Globus pallidus (tissue), 1 donor: Measurements from ENCODE around the gene LPCAT2.

Experiments used
- DNase-seq: peaks from one replicate; pipeline ENCODE4 v3.0.0-alpha.2; 2015; ENCODE audit warnings: low spot score

Gene LPCAT2

DNA sequence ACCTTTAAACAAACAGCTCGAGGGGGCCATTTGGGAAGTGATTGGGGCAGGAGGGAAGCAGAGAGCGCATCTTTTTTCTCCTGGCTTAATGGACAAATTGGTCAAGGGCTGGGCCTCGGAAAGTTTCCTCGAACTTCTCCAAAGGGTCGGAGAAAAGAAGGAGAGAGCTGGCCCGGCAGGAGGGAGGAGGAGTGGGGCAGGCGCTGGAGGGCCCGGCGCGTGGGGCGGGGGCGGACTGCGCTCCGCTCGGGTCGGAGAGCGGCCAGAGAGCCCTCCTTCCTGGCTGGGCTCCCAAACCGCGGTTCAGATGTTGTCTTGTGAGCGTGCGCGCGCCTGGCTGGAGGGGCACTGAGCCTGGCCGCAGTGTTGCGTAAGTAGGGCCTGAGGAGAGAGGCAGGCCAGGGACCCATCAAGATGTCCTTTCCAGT, 28.6 kb upstream of the LPCAT2 start:
- peak; percentile 47 for DNase-seq

DNA sequence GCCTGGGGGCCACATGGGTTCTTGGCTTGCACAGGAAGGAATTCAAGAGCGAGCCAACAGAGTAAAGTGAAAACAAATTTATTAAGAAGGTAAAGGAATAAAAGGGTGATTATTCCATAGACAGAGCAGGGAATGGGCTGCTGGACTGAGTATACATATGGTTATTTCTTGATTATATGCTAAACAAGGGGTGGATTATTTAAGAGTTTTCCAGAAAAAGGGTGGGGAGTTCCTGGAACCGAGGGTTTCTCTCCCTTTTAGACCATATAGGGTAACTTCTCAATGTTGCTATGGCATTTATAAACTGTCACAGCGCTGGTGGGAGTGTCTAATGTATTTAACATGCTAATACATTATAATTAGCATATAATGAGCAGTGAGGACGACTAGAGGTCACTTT, 27.8 kb upstream of the LPCAT2 start:
- DNase-seq: no peak

DNA sequence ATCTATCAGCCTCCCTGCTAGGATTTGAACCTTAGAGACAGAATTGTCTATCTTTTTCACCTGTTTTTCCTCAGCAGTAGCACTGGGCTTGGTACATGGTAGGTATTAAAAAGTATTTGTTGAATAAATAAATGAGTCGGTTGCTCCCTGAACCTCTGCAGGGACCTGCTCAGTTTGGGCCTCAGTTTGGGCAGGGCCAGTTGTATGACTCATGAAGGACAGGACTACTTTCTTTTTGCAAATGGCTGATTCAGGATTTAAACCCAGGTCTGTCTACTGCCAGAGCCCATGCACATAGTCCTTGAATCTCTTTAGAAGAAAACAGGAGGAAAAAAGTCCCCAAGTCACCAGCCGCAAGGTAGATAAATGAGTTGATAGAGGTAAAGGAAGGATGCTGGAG, 26.8 kb upstream of the LPCAT2 start:
- DNase-seq: no peak

DNA sequence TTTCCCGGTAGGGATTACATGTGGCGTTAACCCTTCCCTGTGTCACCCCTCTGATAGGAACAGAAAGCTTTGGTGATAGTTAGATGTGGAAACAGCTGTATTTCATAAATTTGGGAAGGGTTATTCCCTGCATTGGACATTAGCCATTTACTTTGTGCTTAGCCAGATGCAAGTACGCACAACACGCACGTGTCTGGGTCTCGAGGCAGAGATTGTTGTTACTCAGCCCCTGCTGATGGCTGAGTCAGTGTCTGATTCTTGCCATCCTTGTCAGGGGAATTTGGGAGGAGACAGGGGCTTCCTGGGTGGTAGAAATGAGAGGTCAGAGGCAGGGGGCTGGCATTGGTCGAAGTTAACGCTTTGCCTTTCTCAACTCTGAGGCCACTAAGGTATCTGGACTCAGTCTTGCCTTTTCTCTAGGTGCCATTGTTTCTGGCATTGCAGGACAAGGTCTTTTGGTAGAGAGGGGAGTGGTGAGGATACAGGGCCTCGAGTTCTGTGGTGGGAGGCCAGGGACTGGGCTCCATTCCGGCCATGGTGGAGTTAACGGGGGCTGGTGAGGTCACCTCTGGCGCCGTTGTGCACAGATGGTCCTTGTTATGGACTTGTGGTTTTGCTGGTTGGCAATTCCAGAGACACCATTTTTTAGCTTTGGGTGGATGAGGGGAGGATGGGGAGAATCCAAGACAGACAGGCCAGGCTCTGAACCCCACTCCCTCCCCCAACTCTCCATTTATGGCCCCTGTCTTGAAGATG, 21.6 kb upstream of the LPCAT2 start:
- DNase-seq: no peak

DNA sequence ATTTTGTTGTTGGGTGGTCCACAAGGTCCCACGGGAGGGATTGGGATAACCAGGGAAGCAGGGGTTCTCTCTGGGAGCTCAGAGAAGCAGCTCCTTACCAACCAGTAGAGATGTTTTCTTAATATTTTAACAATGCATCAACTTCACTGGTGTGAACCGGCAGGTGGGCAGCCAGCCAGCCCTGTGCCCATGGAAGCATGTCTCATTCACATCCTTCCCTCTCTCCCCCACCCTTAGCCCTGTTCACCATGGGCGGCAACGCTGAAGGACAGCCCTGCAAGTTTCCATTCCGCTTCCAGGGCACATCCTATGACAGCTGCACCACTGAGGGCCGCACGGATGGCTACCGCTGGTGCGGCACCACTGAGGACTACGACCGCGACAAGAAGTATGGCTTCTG, 20.6 kb upstream of the LPCAT2 start:
- no peak for DNase-seq

DNA sequence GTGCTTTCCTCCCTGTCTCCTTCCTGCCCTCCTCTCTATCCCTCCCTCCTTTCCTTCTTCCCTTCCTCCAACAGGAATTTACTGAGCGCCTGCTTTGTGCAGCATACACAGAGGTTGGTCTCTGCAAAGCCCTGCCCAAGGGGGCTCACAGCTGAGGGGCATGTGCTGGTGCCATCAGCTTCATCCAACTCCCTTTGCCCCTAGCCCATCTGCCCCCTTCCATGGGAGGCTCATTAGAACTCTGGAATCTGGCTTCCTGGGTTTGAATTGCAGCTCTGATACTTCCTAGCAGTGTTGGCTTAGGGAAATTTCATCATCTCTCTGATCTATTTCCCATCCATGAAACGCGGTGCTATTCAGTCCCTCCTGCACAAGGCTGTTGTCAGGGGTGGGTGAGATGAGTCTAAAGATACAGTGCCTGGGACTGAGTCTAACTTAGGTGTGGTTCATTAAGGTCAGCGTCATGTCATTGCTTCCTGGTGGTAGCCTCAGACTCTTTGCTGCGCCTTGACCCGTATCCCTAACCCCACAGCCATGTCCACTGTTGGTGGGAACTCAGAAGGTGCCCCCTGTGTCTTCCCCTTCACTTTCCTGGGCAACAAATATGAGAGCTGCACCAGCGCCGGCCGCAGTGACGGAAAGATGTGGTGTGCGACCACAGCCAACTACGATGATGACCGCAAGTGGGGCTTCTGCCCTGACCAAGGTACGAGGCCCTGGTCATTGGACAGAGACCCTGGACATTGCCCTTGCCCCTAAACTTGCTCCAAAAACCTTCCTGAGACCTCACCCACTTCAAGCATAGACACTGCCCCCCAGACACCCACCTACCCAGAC, 19.5 kb upstream of the LPCAT2 start:
- DNase-seq: no peak

DNA sequence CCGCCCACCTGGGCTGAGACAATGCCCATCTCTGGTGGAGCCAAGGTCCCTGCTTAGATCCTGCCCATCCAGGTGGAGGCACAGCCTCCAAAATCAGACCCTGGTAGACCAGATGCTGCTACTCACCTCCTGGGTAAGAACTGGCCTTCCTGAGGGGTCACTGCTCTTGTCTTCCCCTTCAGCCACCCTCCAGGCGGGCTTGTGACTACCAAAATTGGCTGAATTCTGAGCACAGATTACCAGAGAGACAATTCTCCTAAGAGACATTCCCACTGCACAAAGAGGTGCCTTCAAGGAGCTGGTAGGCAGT, 19.0 kb upstream of the LPCAT2 start:
- no peak for DNase-seq

DNA sequence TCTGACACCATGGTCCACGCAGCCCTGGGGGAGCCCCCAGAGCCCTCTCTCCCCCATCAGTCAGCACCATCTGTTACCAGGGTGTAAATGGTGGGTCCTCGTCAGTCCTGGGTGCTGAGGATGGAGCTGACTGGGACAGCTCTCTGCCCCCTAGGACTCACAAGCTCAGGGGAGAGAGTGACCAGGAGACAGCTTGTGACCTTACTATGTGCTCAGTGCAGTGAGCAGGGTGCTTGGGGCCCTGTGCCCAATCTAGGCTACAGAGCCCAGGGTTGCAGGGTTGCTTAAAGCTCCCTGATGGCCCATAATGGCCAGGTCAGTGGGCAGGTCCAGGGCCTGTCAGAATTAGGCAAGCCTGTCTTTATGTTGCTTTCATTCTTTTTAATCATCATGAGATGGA, 18.6 kb upstream of the LPCAT2 start:
- DNase-seq: no peak

DNA sequence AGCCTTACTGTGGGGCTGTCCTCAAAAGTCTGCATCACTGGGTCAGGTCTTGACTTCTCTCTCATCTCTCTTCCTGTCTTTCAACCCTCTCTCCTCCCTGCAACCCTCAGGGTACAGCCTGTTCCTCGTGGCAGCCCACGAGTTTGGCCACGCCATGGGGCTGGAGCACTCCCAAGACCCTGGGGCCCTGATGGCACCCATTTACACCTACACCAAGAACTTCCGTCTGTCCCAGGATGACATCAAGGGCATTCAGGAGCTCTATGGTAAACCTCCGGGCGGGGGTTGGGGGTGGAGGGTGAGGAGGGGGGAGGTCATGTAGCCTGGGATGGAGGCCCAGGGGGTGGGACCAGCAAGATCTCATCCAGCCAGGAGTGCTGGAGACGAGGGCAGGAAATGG, 17.2 kb upstream of the LPCAT2 start:
- DNase-seq: no peak

DNA sequence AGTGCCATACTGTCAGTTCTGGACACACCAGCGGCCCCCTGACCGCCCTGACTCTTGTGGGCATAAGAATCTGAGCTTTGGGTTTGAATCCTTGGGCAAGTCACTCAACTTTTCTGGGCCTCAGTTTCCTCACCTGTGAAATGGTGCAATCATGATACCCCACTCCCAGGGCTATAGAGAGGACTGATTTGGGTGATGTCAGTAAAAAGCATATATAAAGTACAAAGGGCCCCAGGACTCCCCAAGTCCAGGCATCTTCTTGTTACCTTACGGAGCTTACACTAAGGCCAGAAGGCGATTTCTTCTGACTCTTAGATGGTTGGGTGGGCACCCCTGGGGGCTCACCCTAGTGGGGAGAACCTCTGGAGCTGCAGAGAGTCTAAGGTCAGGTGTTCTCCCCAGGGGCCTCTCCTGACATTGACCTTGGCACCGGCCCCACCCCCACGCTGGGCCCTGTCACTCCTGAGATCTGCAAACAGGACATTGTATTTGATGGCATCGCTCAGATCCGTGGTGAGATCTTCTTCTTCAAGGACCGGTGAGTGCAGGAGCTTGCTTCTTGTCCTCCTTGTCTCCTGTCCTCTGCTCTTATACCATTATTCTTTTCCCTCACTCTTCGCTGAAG, 16.0 kb upstream of the LPCAT2 start:
- no peak for DNase-seq

DNA sequence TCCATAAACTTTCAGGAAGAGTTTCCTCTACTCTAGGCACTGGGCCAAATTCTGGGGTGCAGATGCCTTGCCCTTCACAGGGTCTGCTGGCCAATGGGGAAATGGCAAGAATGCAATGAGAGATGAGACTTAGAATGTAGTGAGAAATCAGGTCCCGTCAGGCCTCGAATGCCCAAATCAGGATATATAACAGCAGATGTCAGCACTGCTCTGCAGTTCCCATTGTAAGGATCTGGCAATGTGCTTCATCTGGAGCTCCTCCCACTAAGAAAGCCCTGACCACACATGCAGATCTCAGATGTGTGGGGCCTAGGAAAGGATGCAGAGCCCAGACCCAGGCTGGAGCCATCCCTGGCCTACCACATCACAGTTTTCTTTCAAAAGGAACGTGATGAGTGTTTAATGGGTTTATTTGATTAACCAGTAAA, 13.9 kb upstream of the LPCAT2 start:
- peak; percentile 88 for DNase-seq

DNA sequence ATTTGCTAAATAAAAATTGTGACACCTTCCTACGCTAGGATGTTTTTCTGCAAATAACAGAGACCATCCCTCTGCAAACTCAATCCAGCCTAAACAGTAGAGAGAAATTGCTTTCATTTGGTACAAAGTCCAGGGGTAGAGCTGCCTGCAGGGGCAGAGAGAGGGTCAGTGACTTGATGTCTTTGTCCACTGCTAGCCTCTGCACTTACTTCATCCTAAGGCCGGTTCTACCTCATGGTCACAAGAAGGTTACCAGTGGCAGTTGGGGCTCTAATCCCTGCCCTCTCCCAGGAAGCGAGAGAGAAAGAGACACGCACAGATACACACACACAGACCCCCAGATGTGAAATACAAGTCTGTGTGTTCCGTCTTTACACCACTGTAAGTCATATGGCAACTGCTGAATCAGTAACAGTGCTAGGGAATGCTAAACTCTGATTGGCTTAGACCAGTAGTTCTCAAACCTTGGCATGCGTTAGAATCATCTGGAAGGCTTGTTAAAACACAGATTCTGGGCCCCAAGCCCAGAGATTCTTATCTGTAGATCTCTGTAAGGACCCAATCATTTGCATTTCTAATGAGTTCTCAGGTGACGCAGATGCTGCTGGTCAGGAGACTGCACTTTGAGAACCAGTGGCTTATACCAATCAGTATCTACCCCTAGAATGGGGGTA, 13.1 kb upstream of the LPCAT2 start:
- DNase-seq: no peak

DNA sequence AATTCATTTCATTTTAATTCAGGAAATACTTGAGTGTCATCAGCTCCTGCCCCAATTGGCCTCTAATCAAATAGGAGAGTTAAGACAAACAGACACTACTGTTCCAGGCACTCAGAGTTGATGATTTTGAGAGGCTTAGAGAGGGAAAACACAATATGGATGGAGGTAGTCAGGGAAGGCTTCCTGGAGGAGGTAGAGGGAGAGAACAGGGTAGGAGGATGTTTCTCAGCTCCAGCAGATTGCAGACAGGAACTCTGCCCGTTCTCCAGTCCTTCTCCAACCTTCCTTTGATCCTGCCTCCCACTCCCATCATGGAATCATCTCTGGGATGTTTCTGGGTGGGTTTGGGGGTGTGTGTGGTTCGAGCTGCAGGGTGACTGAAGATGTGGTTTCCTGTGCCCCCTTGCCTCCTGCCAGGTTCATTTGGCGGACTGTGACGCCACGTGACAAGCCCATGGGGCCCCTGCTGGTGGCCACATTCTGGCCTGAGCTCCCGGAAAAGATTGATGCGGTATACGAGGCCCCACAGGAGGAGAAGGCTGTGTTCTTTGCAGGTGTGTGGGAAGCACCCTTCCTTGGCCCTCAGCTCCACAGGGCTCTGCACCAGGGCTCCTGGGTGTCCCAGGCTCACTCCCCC, 12.2 kb upstream of the LPCAT2 start:
- DNase-seq: no peak

DNA sequence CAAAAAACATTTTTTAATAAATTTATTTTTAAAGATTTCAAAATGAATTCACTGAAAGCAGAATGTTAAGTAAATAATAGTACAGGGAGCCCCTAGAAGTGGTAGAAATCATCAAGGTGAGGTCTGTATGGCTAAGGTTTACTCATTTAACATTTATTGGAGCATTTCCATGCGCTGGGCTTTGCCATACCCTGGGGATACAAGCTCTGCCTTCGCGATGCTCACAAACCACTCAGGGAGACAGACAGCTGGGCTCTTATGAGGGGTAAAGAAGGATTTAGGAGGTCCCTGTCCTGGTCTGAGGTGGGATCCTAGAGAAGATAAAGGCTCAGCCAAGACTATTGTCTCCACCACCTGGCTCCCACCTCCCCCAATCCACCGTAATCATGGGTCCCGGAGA, 11.3 kb upstream of the LPCAT2 start:
- no peak for DNase-seq

DNA sequence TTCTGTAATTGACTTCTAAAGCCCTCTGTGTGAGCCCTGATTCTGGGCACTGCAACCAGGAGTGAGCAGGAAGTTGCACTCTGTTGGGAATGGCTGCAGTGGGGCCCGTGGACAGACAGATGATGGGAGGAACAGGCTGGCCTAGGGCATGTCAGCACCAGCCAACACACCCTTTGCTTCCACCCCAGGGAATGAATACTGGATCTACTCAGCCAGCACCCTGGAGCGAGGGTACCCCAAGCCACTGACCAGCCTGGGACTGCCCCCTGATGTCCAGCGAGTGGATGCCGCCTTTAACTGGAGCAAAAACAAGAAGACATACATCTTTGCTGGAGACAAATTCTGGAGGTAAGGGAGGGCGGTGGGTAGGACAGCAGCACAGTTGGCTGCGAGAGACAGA, 10.8 kb upstream of the LPCAT2 start:
- no peak for DNase-seq

DNA sequence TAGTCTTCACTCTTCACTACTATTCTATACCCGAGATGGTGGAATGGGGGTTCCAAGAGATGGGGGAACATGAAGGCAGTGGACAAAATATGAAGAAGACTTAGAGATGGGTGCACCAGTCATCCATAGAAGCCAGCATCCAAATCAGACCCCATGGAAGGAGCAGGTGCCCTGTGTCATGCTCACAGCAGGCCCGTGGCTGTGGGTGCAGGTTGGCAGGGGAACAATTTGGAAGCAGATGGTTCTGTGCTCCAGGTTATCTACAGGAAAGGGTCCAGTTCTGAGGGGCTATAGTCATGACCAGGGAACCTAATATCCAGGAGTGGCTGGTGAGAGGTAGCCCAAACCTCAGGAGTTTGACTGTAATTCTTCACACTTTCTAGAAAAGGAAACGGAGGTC, 9.6 kb upstream of the LPCAT2 start:
- DNase-seq: no peak

DNA sequence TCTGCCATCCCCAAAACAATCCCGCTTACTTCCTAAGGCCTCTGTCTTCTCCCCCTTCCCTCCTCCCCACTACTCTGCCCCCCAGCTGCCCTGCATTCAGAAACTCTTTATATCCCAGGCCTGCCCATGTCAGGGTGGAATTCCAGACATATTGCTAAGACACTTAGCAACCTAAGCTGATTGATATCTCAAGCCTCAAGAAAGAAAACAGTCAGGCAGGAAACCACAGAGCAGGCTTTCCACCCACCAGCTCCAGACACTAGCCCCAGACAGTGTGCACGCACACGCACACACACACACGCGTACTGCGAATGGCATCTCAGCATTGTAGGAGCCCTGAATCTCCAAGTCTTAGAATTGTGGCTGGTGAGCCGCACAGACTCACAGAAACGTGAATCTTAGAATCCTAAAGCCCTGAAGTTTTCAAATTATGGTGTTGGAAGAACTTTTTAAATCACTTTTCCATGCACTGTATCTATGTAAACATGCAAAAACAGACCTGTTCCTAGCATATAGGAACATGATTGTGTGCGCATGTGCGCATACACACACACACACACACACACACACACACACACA, 8.8 kb upstream of the LPCAT2 start:
- peak; percentile 59 for DNase-seq

DNA sequence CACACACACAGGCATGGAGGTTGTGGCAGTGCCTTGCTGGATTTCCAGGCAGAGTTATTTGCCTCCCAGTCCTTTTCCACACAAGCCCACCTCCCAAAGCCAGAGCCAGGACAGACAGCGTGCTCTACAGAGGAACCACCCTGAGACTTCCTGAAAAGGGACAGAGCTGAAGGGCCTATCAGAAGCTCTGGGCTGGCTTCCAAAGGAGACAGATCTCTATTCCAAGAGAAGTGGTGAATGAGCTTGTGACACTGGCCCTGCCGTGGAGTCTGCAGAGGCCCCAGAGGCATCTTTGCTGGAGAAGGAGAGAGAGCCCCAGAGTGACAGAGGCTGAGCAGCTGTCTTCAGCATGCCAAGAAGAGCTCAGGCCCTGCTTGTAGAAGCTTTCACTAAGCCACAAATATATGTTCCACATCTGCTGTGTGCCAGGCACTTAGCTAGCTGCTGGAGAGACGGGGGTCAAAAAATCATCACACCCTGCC, 8.3 kb upstream of the LPCAT2 start:
- DNase-seq: peak; percentile 85

DNA sequence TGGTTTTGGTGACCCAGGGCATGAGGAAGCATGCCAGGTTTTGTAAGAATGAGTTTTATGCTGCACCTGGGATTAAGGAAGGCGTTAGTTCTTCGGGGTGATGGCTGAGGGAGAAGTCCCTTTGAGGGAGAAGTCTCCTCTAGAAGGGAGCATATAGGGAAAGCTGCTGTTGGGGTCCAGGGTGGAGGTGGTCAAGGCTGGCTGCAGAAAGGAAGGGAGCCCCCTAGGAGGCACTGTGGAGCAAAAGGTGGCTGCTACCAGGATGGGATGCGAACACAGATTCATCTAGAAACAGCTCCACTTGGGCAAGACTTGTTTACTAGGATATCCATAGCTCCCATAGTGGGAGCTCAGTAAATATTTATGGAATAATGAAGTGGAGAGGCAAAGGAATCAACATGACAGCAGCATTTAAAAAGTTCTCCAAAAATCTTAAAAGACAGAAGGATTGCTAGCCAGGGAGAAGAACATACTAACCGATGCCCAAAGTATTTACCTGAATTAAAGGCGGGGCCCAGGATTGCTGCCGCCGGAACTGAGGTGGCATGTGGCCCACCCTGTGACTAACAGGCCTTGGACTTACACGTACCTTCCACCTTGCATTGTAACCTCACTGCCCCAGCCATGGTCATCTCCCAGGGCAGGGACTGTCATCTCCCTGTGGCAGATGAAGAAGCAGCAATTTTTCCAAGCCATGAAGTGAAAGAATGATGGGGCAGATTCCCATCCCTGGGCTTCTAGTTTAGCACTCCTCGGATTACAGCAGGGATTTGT, 7.1 kb upstream of the LPCAT2 start:
- no peak for DNase-seq

DNA sequence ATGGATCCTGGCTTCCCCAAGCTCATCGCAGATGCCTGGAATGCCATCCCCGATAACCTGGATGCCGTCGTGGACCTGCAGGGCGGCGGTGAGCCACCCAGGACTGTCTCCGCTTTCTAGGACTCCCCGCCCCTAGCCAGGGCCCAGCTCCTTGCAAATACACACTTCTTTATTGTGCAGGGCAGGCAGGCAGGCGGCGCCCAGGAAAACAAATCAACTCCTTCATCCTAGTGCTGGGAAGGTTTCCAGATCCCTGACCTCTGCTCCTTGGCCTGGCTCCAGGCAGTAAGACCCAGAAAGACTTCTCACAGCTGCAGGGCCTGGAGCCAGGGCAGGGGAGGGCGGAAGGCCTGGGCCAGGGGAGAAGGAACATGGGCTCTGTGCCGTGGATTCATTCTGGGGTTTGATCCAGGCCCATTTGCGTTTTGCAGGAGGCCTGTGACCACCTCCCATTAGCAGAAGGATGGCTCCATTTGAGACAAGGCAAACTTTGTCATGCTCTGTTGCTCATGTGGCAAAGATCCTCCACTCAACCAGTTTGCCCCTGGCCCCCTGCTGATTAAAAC, 6.0 kb upstream of the LPCAT2 start:
- peak; percentile 99 for DNase-seq
